Natural killer cell (primary cell): Measurements from ENCODE around the gene GRM7. TPM values are rescaled to one million over a fixed set of nuclear protein-coding genes. Genes with fewer than 3 reads are reported as not detected.

Source experiments
- ATAC-seq, 3 donors: fragments of 150-1000 bp in 2 of 3; fragments of 200-7000 bp in 1 of 3; cut with Tn5 transposase; 1 replicate in 1 of 3; 2 replicates in 2 of 3; pipeline ENCODE4 v1.10.0; 2021; ENCODE audit warnings: mild to moderate bottlenecking in 2 of 3, moderate library complexity in 2 of 3
- DNase-seq, 2 donors: peaks; one replicate each; pipeline versions ENCODE4 v3.0.0 to v3.0.0-alpha.2; 2013 to 2021; ENCODE audit warnings: mixed read lengths in 1 of 2
- H3K27ac ChIP-seq: one replicate; pipeline ENCODE4 v1.5.1; 2013; ENCODE audit warnings: mild to moderate bottlenecking, low read length
- H3K27me3 ChIP-seq: one replicate; pipeline ENCODE4 v1.6.1; 2013; ENCODE audit warnings: low read length; ENCODE audit not compliant: control insufficient read depth, insufficient read depth
- H3K36me3 ChIP-seq: one replicate; pipeline ENCODE4 v1.6.1; 2013; ENCODE audit warnings: low read length; ENCODE audit not compliant: control insufficient read depth, insufficient read depth
- H3K4me1 ChIP-seq: one replicate; pipeline ENCODE4 v1.6.1; 2013; ENCODE audit warnings: low read length; ENCODE audit not compliant: control insufficient read depth, insufficient read depth
- H3K4me3 ChIP-seq: one replicate; pipeline ENCODE4 v1.5.1; 2013; ENCODE audit warnings: low read length
- H3K9me3 ChIP-seq: one replicate; pipeline ENCODE4 v1.6.1; 2013; ENCODE audit warnings: low read length; ENCODE audit not compliant: control insufficient read depth, insufficient read depth
- H3K27ac Mint-ChIP-seq, 2 donors: one replicate each; pipeline ENCODE4 v1.8.0; 2022; ENCODE audit warnings: mild to moderate bottlenecking in 2 of 2, mixed read lengths in 2 of 2, moderate library complexity in 1 of 2
- H3K27me3 Mint-ChIP-seq, 2 donors: one replicate each; pipeline ENCODE4 v1.8.0; 2022; ENCODE audit warnings: low read depth in 2 of 2, mixed read lengths in 2 of 2
- H3K36me3 Mint-ChIP-seq: one replicate; pipeline ENCODE4 v1.8.0; 2022; ENCODE audit warnings: mixed read lengths
- H3K4me1 Mint-ChIP-seq, 2 donors: one replicate each; pipeline ENCODE4 v1.8.0; 2022; ENCODE audit warnings: mixed read lengths in 2 of 2
- H3K4me3 Mint-ChIP-seq: one replicate; pipeline ENCODE4 v1.8.0; 2022; ENCODE audit warnings: mild to moderate bottlenecking, moderate library complexity, mixed read lengths
- H3K9me3 Mint-ChIP-seq, 2 donors: one replicate each; pipeline ENCODE4 v1.8.0; 2022; ENCODE audit warnings: mixed read lengths in 2 of 2
- WGBS: methylation state at CpG from one replicate; pipeline ENCODE4 v1.1.7; 2013; ENCODE audit warnings: missing lambda C conversion rate; ENCODE audit not compliant: insufficient coverage; 5-methylcytosine and 5-hydroxymethylcytosine counted together
- intact Hi-C: fragments of 100-400 bp; cut with micrococcal nuclease; formaldehyde crosslinking; loops from one replicate; pipeline ENCODE4 v1.14.2; 2022
- total RNA-seq, 4 donors: library from RNA; stranded (reverse); fragments of 120-200 nt in 1 of 4; gene quantifications; one replicate each; pipeline versions ENCODE4 v1.2.3 to v1.2.4, GENCODE V29; 2013 to 2022
- TF ChIP-seq, protein P1 (sequence below): fragments of 200-600 bp; IDR thresholded peaks from one replicate; pipeline ENCODE4 v1.8.0; 2022; ENCODE audit warnings: antibody characterized with exemption

The GRM7 gene
- total RNA-seq, 3 donors from 2014 or later (not counting 1 experiment from before 2014, with no cell fraction given): not detected

GRCh38 chr3:7433073-7433472, 572.2 kb downstream of the GRM7 start:
- TF ChIP-seq, protein P1, sequence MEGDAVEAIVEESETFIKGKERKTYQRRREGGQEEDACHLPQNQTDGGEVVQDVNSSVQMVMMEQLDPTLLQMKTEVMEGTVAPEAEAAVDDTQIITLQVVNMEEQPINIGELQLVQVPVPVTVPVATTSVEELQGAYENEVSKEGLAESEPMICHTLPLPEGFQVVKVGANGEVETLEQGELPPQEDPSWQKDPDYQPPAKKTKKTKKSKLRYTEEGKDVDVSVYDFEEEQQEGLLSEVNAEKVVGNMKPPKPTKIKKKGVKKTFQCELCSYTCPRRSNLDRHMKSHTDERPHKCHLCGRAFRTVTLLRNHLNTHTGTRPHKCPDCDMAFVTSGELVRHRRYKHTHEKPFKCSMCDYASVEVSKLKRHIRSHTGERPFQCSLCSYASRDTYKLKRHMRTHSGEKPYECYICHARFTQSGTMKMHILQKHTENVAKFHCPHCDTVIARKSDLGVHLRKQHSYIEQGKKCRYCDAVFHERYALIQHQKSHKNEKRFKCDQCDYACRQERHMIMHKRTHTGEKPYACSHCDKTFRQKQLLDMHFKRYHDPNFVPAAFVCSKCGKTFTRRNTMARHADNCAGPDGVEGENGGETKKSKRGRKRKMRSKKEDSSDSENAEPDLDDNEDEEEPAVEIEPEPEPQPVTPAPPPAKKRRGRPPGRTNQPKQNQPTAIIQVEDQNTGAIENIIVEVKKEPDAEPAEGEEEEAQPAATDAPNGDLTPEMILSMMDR: no peak
- H3K4me3 ChIP-seq: no peak overlapping the region
- no peaks in the 10 kb centered on the region for H3K27me3 ChIP-seq
- no peaks in the 10 kb centered on the region for H3K36me3 ChIP-seq
- DNase-seq (no peak), ATAC-seq (no peak)
- WGBS: 94% methylated on average over 2 of the region's 2 CpGs
- H3K4me1 ChIP-seq: no peaks in the 10 kb centered on the region
- no peak overlapping the region for H3K27ac ChIP-seq
- no peaks in the 10 kb centered on the region for H3K9me3 ChIP-seq
- no peak overlapping the region for H3K27ac Mint-ChIP-seq
- intact Hi-C loops: no loop called here
- H3K9me3 Mint-ChIP-seq: peaks cover 4 to 5% of the 10 kb centered on the region in 2 donors
- no peaks in the 10 kb centered on the region for H3K27me3 Mint-ChIP-seq
- H3K4me3 Mint-ChIP-seq: no peak overlapping the region
- H3K36me3 Mint-ChIP-seq: no peaks in the 10 kb centered on the region
- H3K4me1 Mint-ChIP-seq: no peaks in the 10 kb centered on the region

DNA sequence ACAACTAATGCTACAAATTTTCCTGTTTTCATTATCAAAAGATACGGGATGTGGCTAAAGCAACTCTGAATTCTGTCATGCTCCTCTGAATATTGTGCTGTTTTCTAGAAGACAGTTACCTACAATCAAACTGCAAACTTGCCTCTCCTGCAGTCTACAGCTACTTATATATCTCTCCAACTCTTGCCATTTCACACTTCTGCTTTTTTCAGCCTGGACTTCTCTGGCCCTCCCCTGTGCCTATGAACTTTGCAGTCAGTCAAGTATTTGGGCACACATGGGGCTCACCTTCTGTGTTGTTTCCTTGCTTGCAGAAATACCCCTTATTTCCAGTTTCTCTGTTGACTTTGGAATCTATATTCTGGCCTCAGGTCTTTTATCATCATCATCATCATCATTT, 575.6 kb downstream of the GRM7 start:
- Histone ChIP-seq H3K9me3 (no peaks in the 10 kb centered on the region), H3K4me1 (no peaks in the 10 kb centered on the region), H3K27me3 (no peaks in the 10 kb centered on the region), H3K36me3 (no peaks in the 10 kb centered on the region), H3K27ac (no peak overlapping the region), H3K4me3 (no peak overlapping the region)
- H3K4me3 Mint-ChIP-seq: no peak overlapping the region
- intact Hi-C loops: no loop called here
- DNase-seq (no peak), ATAC-seq (no peak)
- WGBS: 68% methylated on average over 1 of the region's 1 CpG
- peaks cover 4 to 8% of the 10 kb centered on the region in 2 donors for H3K9me3 Mint-ChIP-seq
- no peaks in the 10 kb centered on the region for H3K36me3 Mint-ChIP-seq
- H3K27me3 Mint-ChIP-seq: no peaks in the 10 kb centered on the region
- TF ChIP-seq, protein P1: no peak
- no peak overlapping the region for H3K27ac Mint-ChIP-seq
- H3K4me1 Mint-ChIP-seq: no peaks in the 10 kb centered on the region

DNA sequence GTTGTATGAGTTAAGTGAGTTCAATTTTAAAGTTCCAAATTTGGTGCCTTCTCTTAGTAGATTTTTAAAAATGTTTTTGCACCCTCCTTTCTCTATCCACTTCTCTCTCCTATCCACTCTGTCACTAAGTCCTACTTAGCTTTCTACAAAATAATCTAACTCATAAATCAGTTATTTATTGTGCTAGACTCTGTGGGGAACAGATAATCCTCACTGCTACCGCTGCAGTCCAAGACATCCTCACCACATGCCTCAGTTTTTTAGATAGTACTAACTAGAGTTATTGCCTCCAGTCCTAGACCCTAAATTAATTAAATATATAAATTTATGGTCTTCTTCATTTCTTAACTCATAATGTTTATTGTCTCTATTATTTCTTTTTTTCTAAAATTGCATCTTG, 576.3 kb downstream of the GRM7 start:
- no peaks in the 10 kb centered on the region for H3K36me3 Mint-ChIP-seq
- Histone ChIP-seq H3K4me1 (no peaks in the 10 kb centered on the region), H3K36me3 (no peaks in the 10 kb centered on the region), H3K27ac (no peak overlapping the region), H3K9me3 (no peaks in the 10 kb centered on the region), H3K27me3 (no peaks in the 10 kb centered on the region), H3K4me3 (no peak overlapping the region)
- H3K27ac Mint-ChIP-seq: no peak overlapping the region
- DNase-seq: no peak
- H3K27me3 Mint-ChIP-seq: no peaks in the 10 kb centered on the region
- no CpG with 5 or more reads among the region's 1 CpG for WGBS
- H3K4me1 Mint-ChIP-seq: no peaks in the 10 kb centered on the region
- TF ChIP-seq, protein P1: no peak
- intact Hi-C loops: no loop called here
- H3K9me3 Mint-ChIP-seq: peaks cover 4 to 8% of the 10 kb centered on the region in 2 donors
- H3K4me3 Mint-ChIP-seq: no peak overlapping the region
- no peak for ATAC-seq

GRCh38 chr3:7439101-7439680, 578.3 kb downstream of the GRM7 start:
- H3K27me3 Mint-ChIP-seq: no peaks in the 10 kb centered on the region
- no peaks in the 10 kb centered on the region for H3K9me3 ChIP-seq
- H3K27ac Mint-ChIP-seq: no peak overlapping the region
- H3K9me3 Mint-ChIP-seq: peaks cover 0 to 7% of the 10 kb centered on the region in 2 donors
- intact Hi-C loops: no loop called here
- H3K36me3 Mint-ChIP-seq: no peaks in the 10 kb centered on the region
- H3K27me3 ChIP-seq: no peaks in the 10 kb centered on the region
- no peak overlapping the region for H3K4me3 Mint-ChIP-seq
- H3K27ac ChIP-seq: no peak overlapping the region
- DNase-seq (no peak), ATAC-seq (peak in 1 of 3 donors; percentile 24)
- TF ChIP-seq, protein P1: no peak
- H3K36me3 ChIP-seq: no peaks in the 10 kb centered on the region
- H3K4me1 ChIP-seq: no peaks in the 10 kb centered on the region
- no peak overlapping the region for H3K4me3 ChIP-seq
- H3K4me1 Mint-ChIP-seq: no peaks in the 10 kb centered on the region
- WGBS: 70% methylated on average over 4 of the region's 4 CpGs
